ENCODE measurements around the gene AK5.

DNA sequence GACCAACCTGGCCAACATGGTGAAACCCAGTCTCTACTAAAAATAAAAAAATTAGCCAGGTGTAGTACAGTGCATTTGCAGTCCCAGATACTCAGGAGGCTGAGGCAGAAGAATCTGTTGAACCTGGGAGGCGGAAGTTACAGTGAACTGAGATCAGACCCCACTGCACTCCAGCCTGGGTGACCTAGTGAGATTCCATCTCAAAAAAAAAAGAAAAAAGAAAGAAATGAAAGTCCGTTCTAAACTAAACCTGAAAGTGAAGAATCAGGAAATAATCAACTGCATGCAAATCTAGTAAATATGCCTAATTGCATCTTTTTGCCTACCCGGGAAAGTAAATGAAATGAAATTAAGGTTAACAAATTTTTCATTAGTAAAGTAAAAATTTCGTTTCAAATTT is 301.1 kb downstream of the AK5 start:
- no peak for TF ChIP-seq TCF4 (CRISPR knock-in tag; IDR thresholded peaks at IDR 0.05; ENCODE audit: borderline replicate concordance)
- no peak for TF ChIP-seq ARNTL (CRISPR knock-in tag; IDR thresholded peaks at IDR 0.05; ENCODE audit: borderline replicate concordance, low read depth)

Data from SK-N-SH treated with all-trans-retinoic acid at 6 μM for 48 hours (cell line).